ENCODE measurements around the gene GNAI3.

GNAI3 gene

DNA sequence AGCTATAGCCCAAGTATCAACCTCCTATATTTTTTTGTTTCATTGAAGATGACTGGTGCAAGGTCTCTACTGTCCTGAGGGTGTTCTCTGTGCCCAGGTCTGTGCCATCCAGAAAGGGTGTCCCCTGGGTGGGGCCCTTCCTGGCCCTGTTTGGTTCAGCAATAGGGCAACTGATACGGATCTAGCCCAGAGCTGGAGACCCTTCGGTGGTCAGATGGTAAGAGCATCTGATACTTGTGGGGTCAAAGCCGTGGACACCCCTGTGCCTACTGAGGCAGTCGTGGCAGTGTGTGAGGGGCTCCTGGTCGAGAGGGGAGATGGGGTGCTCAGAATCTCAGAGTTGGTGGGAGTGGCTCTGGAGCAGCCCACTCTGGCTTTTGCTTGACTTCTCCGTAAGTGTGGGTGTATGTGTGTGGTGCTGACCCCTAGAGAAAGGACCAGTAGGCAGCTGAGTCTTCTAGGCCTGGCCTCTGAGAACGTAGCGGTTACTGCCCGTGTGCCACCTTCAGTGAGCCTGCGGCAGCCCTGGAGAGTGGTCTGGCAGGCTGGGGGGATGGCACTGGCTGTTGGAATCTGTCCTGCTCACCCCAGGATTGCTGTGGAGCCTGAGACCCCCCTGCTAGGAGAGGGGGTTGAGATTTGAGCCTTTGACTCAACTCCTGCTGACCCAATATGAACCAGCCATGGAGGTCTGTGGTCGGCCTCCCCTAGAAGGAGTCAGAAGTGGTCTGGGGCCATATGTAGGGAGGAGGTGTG lies 73.9 kb downstream of the GNAI3 start:
- Histone ChIP-seq H3K4me1 (ENCODE audit: insufficient read depth, low read length) (peaks cover 8% of the 10 kb centered on the region; the same call in 1 of the 2 replicates), H3K36me3 (ENCODE audit: insufficient read depth, low read depth, low read length) (peaks cover 16% of the 10 kb centered on the region), H3K27me3 (ENCODE audit: insufficient read depth, low read length) (no peaks in the 10 kb centered on the region), H3K9ac (ENCODE audit: low read depth, low read length) (no peak overlapping the region), H3K9me3 (ENCODE audit: insufficient read depth, low read depth, low read length) (no peaks in the 10 kb centered on the region), H3K4me3 (ENCODE audit: low read length) (no peak overlapping the region), H3K27ac (ENCODE audit: low read length) (no peak overlapping the region)

DNA sequence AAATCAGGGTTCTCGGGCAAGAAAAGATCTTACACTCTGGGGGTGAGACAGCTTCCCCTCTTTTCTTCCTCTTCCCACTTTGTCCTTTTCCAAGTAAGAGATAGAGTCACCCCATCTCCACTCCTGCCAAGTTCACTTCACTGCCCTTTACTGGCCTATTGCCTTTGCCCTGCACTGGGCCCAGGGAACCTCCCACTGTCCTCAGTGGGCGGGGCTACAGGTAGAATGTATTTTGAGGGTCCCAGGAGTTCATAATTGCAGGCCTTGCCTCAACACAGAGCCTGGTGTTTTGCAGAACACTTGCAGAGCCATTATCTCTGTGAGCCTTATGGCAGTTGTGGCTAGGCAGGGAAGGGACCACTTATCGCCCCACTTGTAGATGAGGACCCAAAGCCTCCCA lies 74.5 kb downstream of the GNAI3 start:
- no peaks in the 10 kb centered on the region for H3K9me3 ChIP-seq (ENCODE audit: insufficient read depth, low read depth, low read length)
- no peaks in the 10 kb centered on the region for H3K27me3 ChIP-seq (ENCODE audit: insufficient read depth, low read length)
- no peak overlapping the region for H3K9ac ChIP-seq (ENCODE audit: low read depth, low read length)
- no peak overlapping the region for H3K27ac ChIP-seq (ENCODE audit: low read length)
- peaks cover 22% of the 10 kb centered on the region for H3K36me3 ChIP-seq (ENCODE audit: insufficient read depth, low read depth, low read length)
- peaks cover 5% of the 10 kb centered on the region; the same call in 1 of the 2 replicates for H3K4me1 ChIP-seq (ENCODE audit: insufficient read depth, low read length)
- no peak overlapping the region for H3K4me3 ChIP-seq (ENCODE audit: low read length)

DNA sequence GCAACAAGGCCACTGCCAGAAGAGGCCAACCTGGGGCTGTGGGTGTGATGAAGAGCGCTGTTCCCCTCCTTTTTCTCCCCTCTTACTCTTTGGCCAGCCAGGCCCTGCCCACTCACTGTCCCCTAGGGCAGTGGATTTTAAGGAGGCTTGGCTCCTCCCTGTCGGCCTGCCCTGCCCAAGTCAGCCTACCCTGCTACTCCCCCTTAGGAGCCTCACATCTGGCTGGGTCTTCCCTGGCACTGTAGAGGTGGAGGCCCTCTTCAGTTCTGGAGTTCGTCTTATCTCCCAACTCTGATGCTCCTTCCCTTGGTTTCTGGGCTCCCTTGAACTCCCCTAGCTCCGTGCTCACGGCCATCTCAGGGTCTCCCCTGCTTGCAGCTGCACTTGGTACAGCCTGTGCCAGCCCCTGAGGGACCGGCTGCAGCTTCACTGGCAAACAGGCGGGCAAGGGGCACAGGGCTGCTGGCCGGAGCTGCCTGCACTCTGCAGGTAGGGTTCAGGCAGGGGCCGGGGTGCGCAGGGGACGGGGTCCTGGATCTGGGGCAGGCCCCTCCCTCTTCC lies 75.3 kb downstream of the GNAI3 start:
- H3K9me3 ChIP-seq (ENCODE audit: insufficient read depth, low read depth, low read length) = no peaks in the 10 kb centered on the region
- H3K4me3 ChIP-seq (ENCODE audit: low read length) = no peak overlapping the region
- no peak overlapping the region for H3K27ac ChIP-seq (ENCODE audit: low read length)
- no peak overlapping the region for H3K9ac ChIP-seq (ENCODE audit: low read depth, low read length)
- H3K4me1 ChIP-seq (ENCODE audit: insufficient read depth, low read length) = peaks cover 5% of the 10 kb centered on the region; the same call in 1 of the 2 replicates
- H3K27me3 ChIP-seq (ENCODE audit: insufficient read depth, low read length) = no peaks in the 10 kb centered on the region
- peaks cover 28% of the 10 kb centered on the region for H3K36me3 ChIP-seq (ENCODE audit: insufficient read depth, low read depth, low read length)

DNA sequence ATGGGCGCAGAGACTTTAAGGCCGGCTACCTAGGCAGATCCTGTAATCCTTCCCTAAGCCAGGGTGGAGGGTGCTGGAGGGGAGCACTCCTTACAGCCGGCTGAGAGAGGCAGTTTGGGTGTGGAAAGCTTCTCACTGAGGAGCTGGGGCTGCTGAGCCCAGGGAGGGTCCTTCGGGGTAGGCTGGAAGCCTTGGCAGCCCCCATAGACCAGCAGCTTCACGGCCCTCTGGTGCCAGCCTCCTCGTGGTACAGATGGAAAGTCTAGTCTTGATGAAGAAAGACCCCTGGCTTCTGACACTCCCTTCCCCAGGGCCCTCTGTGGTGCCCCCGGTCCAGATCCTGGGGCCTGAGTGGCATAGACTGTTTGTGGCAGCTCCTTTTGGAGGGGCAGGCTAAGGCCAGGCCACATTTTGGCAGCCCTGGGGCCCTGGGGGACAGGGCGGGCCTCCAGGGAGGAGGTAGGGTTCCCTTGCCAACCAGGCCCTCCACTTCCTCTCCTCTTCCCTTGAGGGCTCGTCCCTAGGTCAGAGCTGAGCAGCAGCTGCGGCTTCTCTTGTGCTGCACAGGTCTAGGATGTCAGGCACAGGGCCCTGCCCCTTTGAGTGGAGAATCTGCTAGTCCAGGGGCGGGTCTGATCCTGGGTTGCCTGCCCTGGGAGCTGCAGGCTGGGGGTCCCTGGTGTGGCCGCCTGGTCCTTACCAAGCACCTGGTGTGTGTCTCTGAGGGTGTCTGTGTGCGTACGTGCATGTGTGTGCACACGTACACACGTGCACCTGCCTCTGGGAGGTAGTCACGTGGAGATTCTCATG lies 76.0 kb downstream of the GNAI3 start:
- H3K36me3 ChIP-seq (ENCODE audit: insufficient read depth, low read depth, low read length) = peaks cover 35% of the 10 kb centered on the region
- no peaks in the 10 kb centered on the region for H3K27me3 ChIP-seq (ENCODE audit: insufficient read depth, low read length)
- no peak overlapping the region for H3K4me3 ChIP-seq (ENCODE audit: low read length)
- no peaks in the 10 kb centered on the region for H3K4me1 ChIP-seq (ENCODE audit: insufficient read depth, low read length)
- no peaks in the 10 kb centered on the region for H3K9me3 ChIP-seq (ENCODE audit: insufficient read depth, low read depth, low read length)
- no peak overlapping the region for H3K9ac ChIP-seq (ENCODE audit: low read depth, low read length)
- H3K27ac ChIP-seq (ENCODE audit: low read length) = no peak overlapping the region

DNA sequence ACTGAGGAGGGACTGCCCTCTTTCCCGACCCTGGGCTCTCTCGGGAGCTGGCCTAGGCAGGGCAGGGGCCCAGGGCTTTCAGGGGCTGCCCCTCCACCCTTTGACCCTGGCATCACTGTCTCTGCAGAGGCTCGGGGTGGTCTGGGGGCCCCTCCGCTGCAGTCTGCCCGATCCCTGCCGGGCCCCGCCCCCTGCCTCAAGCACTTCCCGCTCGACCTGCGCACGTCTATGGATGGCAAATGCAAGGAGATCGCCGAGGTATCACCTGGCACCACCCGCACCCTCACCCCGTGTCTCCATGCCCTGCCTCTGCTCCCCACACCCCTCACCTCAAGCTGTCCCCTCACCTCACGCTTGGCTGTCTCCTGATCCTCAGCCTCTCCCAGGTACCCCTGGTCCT lies 76.8 kb downstream of the GNAI3 start:
- Histone ChIP-seq H3K9ac (ENCODE audit: low read depth, low read length) (no peak overlapping the region), H3K9me3 (ENCODE audit: insufficient read depth, low read depth, low read length) (no peaks in the 10 kb centered on the region), H3K27ac (ENCODE audit: low read length) (no peak overlapping the region), H3K4me1 (ENCODE audit: insufficient read depth, low read length) (no peaks in the 10 kb centered on the region), H3K27me3 (ENCODE audit: insufficient read depth, low read length) (no peaks in the 10 kb centered on the region), H3K4me3 (ENCODE audit: low read length) (no peak overlapping the region), H3K36me3 (ENCODE audit: insufficient read depth, low read depth, low read length) (peaks cover 40% of the 10 kb centered on the region)

DNA sequence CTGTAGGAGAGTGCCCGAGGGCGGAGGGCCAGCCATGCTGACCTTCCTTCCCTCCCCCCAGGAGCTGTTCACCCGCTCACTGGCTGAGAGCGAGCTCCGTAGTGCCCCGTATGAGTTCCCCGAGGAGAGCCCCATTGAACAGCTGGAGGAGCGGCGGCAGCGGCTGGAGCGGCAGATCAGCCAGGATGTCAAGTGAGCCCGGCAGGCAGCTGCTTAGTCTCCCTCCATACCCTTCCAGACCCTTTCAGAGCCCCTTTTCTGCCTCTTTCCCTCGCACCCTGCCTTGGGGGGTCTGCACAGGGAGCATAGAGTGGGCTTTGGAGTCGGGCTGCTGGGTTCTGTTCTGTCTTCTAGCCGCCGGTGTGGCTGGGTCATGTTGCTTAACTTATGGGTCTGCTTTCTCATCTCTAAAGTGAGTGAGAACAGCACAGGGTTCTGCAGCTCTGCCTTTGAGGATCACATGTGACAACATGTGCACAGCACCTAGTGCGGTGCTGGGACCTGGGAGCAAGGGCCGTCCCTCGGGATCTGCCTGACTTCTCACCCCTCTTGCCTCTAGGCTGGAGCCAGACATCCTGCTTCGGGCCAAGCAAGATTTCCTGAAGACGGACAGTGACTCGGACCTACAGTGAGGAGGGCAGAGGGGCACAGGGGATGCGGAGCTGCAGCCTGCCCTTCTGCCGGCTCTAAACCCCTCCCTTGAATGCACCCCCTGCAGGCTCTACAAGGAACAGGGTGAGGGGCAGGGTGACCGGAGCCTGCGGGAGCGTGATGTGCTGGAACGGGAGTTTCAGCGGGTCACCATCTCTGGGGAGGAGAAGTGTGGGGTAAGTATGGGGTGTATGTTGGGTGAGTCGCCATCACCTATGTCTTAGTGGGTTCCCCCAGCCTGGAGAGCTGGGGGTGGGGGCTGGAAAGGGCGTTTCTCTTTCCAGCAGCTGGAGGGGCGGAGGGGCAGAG lies 77.5 kb downstream of the GNAI3 start:
- Histone ChIP-seq H3K4me1 (ENCODE audit: insufficient read depth, low read length) (no peaks in the 10 kb centered on the region), H3K9ac (ENCODE audit: low read depth, low read length) (no peak overlapping the region), H3K27me3 (ENCODE audit: insufficient read depth, low read length) (no peaks in the 10 kb centered on the region), H3K4me3 (ENCODE audit: low read length) (no peak overlapping the region), H3K9me3 (ENCODE audit: insufficient read depth, low read depth, low read length) (no peaks in the 10 kb centered on the region), H3K27ac (ENCODE audit: low read length) (no peak overlapping the region), H3K36me3 (ENCODE audit: insufficient read depth, low read depth, low read length) (peaks cover 43% of the 10 kb centered on the region)

DNA sequence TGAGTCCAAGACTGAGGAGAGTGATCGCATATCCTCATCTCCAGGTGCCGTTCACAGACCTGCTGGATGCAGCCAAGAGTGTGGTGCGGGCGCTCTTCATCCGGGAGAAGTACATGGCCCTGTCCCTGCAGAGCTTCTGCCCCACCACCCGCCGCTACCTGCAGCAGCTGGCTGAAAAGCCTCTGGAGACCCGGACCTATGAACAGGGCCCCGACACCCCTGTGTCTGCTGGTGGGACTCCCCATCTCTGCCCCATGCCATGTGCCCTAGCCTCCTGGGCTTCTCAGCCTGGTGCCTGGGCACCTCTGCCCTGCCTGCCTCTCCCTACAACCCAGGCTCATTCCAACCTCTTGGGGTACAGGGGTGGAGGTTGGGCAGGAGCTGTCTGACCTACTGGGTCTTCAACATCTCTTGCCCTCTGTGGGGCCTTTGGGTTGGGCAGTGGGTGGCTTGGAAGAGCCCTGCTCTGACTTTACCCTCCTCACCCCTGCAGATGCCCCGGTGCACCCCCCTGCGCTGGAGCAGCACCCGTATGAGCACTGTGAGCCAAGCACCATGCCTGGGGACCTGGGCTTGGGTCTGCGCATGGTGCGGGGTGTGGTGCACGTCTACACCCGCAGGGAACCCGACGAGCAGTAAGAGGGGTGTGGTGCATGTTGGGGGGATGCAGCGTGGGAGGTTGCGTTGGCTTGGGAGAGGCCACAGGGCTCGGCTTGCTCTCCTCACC lies 78.4 kb downstream of the GNAI3 start:
- H3K4me3 ChIP-seq (ENCODE audit: low read length) = no peak overlapping the region
- H3K9me3 ChIP-seq (ENCODE audit: insufficient read depth, low read depth, low read length) = no peaks in the 10 kb centered on the region
- H3K27ac ChIP-seq (ENCODE audit: low read length) = no peak overlapping the region
- peaks cover 53% of the 10 kb centered on the region for H3K36me3 ChIP-seq (ENCODE audit: insufficient read depth, low read depth, low read length)
- H3K4me1 ChIP-seq (ENCODE audit: insufficient read depth, low read length) = no peaks in the 10 kb centered on the region
- H3K27me3 ChIP-seq (ENCODE audit: insufficient read depth, low read length) = no peaks in the 10 kb centered on the region
- no peak overlapping the region for H3K9ac ChIP-seq (ENCODE audit: low read depth, low read length)

DNA sequence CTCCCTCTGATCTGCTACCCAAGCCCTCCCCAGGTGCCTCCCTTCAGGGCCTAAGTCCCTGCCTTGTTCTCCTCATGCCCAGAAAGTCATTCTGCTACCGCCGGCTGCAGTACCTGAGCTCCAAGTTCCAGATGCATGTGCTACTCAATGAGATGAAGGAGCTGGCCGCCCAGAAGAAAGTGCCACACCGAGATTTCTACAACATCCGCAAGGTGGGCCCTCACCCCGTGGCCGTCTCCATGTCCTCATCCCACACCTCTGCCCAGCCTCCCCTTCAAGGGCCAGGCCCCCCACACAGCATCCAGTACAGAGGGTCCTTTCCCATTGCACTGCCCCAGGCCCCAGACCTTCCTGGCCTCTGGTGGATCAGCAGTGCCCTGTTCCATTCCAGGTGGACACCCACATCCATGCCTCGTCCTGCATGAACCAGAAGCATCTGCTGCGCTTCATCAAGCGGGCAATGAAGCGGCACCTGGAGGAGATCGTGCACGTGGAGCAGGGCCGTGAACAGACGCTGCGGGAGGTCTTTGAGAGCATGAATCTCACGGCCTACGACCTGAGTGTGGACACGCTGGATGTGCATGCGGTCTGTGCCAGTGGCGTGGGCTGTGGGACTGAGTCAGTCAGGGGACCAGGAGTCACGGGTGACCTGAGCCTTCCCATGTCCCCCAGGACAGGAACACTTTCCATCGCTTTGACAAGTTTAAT lies 79.4 kb downstream of the GNAI3 start:
- Histone ChIP-seq H3K4me3 (ENCODE audit: low read length) (no peak overlapping the region), H3K9ac (ENCODE audit: low read depth, low read length) (no peak overlapping the region), H3K36me3 (ENCODE audit: insufficient read depth, low read depth, low read length) (peaks cover 53% of the 10 kb centered on the region), H3K27ac (ENCODE audit: low read length) (no peak overlapping the region), H3K4me1 (ENCODE audit: insufficient read depth, low read length) (no peaks in the 10 kb centered on the region), H3K9me3 (ENCODE audit: insufficient read depth, low read depth, low read length) (no peaks in the 10 kb centered on the region), H3K27me3 (ENCODE audit: insufficient read depth, low read length) (no peaks in the 10 kb centered on the region)

DNA sequence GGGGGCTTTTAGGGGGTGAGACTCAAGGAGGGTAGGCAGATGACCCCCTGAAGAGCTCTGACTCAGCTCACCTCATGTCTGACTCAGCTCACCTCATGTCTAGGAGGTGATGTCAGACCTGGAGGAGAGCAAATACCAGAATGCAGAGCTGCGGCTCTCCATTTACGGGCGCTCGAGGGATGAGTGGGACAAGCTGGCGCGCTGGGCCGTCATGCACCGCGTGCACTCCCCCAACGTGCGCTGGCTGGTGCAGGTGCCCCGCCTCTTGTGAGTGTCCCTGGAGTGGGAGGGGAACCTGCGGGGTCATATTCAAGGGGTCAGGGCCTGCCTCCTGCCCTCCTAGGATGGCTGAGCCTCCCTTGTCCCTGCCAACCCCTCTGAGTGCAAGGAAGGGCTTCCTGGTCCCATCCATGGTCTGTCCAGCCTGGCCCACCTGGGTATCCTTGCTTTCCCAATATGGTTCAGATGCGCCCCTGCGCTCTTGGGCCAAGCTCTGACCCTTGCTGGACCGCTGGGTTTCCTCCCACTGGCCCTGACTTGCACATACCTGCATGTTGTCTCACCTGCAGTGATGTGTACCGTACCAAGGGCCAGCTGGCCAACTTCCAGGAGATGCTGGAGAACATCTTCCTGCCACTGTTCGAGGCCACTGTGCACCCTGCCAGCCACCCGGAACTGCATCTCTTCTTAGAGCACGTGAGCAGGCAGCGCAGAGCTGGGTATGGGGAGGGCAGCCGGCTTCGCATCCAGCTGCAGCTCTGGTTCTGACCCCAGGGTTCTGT lies 80.3 kb downstream of the GNAI3 start:
- no peak overlapping the region for H3K27ac ChIP-seq (ENCODE audit: low read length)
- H3K9me3 ChIP-seq (ENCODE audit: insufficient read depth, low read depth, low read length) = no peaks in the 10 kb centered on the region
- H3K4me3 ChIP-seq (ENCODE audit: low read length) = no peak overlapping the region
- no peak overlapping the region for H3K9ac ChIP-seq (ENCODE audit: low read depth, low read length)
- no peaks in the 10 kb centered on the region for H3K4me1 ChIP-seq (ENCODE audit: insufficient read depth, low read length)
- H3K36me3 ChIP-seq (ENCODE audit: insufficient read depth, low read depth, low read length) = peaks cover 53% of the 10 kb centered on the region
- no peaks in the 10 kb centered on the region for H3K27me3 ChIP-seq (ENCODE audit: insufficient read depth, low read length)

Data from iPS-20b (cell line).